GM21515 (cell line): ENCODE data around the gene AIFM1.
A peak's percentile ranks its signal among the peaks of the same experiment; 100 is the strongest.

Experiments used
- ATAC-seq: cut with Tn5 transposase; IDR thresholded peaks from one replicate; pipeline ENCODE4 v1.9.1; 2021; ENCODE audit not compliant: unreplicated experiment

AIFM1 gene

DNA sequence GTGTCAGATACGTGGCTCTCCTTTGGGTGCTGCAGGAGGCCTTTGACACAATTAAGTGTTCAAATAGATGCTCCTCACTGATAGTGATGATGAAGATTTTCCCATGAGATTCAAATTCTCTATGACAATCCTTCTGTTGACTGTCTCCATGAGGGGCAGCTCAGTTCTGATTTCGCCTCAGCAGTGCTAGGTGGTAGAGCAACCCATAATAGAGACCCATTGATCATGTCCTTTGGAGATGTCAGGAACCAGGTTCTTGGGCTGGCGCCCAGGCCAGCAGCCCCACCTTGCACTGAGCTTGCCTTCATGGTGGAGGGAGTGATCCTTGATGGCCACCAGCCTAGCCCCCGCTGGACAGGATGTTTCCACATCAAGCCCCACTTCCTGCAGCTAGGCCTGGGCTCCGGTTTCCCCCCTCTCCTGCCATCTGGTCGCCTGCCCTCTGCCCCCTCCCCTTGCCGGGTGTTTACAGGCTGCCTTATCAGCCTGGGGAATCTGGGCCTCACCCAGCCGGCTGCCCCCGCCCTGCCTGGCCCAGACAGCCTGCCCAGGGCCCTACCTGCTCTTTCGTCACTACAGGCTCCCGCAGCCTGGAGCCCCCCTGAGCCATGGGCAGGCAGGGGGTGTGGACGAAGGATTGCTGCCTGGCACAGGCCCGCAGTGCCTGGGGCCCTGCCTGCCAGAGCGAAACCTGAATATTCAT, 68.0 kb downstream of the AIFM1 start:
- ATAC-seq: no peak

GRCh38 chrX:130095249-130096030, 70.2 kb downstream of the AIFM1 start:
- no peak for ATAC-seq

DNA sequence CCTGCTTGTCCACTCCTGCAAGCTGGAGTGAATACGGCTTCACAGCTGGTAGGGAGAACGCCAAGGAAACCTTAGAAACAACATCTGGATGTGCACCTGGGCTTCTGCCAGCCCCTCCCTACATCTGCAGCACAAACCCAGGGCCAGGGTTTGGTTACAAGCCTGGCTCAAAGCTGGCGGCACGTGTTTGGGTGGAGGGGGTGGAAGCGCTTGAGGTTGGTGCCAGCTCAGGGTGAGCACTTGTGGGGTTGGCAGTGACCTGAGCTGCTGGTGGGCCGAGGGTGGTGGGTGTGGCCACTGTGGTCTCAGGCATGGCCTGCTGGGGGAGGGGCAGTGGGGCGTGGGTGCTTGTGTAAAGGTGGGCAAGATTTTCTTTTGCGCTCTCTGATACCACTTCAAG, 70.9 kb downstream of the AIFM1 start:
- ATAC-seq: no peak

GRCh38 chrX:130093271-130093670, 72.4 kb downstream of the AIFM1 start:
- ATAC-seq: no peak

DNA sequence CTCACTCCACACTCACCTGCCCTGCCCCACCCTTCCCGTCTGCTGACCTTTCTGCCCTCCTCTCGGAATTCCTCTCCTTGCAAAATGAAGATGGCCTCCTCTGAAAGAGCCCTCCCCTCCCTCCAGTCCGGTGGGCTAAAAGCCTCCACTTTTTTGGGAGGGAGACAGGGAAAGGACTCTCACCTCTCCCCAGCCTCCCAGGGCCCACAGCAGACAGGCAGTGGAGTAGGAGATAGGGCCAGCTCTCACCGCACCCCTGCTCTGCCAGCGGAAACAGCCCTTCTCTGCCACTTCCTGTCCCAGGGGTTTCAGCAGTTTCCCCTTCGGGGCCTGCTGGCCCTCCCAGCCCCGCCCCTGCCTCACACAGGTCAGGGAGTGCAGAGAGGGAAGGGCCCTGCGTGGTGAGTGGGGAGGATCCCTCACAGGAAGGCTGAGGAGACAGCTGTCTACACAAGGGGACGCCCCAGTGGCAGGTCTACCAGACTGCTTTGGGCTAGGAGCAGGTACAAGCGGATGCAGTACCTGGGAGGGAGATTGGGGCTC, 73.6 kb downstream of the AIFM1 start:
- peak; percentile 99 for ATAC-seq

DNA sequence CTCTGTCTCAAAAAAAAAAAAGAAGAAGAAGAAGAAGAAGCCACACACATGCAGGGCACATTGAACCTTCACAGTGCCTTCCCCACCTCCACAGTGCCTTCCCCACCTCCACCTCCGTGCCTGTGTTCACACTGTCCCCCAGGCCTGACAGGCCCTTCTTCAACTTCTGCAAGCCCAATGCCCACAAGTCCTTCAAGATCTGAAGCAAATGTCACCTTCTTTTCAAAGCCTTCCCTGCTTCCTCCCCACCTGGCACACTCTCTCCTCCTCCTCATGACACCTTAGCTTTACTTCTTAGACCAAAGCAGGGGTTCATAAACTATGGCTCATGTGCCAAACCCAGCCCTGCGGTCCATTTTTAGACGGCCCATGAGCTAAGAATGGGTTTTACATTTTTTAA, 75.3 kb downstream of the AIFM1 start:
- ATAC-seq: no peak

GRCh38 chrX:130086447-130087206, 79.0 kb downstream of the AIFM1 start:
- ATAC-seq: peak; percentile 43

- ATAC-seq: no peak
Observed at GRCh38 chrX:130085551-130086446, 79.8 kb downstream of the AIFM1 start.

GRCh38 chrX:130084631-130085237, 80.9 kb downstream of the AIFM1 start:
- ATAC-seq: peak; percentile 36

GRCh38 chrX:130083656-130084382, 81.8 kb downstream of the AIFM1 start:
- ATAC-seq: peak; percentile 28

DNA sequence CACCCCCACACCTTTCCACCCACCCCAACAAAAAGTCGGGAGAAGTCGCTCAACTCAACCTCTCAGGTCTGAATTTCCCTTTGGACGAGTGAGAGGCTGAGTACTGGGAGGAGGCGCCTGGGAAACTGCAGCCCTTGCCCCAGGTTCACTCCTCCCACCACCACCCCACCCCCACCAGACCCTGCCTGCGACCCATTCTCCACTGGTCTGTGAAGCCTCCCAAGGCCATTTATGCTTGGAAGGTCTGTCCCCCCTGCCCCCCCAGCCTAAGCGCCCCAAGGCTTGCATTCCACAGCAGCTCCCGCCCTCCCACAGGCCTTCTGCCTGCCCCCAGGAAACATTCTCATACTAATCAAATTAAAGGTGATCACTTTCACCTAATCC, 82.5 kb downstream of the AIFM1 start:
- ATAC-seq: no peak

GRCh38 chrX:130082244-130083106, 83.2 kb downstream of the AIFM1 start:
- peak; percentile 51 for ATAC-seq

- ATAC-seq: no peak
Observed at GRCh38 chrX:130081421-130082045, 84.1 kb downstream of the AIFM1 start.

DNA sequence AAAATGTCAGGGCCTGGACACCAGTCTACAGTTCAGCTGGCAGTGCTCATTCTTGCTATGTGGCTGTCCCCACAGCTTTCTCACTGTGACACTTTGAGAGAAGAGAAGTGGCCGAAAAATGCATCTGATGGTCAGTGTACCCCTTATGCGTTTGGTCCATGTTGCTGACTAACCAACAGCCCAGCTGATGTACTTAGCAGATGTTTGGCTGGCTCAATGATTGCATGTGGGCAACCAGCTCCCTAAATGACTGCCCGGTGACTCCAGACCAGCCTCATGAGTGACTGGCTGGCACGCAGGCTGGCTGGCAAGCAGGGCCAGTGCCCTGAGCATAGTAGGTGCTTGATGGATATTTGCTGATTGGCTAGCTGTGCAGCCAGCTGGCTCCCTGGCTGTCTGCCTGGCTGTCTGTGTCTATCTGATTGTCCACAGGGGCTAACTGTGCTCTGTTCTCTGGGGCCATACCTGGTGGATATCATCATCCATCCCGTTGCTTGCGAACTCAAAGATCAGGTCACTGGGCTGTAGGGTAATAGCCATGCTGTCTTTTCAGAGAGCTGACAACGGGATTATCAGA, 84.8 kb downstream of the AIFM1 start:
- ATAC-seq: no peak

DNA sequence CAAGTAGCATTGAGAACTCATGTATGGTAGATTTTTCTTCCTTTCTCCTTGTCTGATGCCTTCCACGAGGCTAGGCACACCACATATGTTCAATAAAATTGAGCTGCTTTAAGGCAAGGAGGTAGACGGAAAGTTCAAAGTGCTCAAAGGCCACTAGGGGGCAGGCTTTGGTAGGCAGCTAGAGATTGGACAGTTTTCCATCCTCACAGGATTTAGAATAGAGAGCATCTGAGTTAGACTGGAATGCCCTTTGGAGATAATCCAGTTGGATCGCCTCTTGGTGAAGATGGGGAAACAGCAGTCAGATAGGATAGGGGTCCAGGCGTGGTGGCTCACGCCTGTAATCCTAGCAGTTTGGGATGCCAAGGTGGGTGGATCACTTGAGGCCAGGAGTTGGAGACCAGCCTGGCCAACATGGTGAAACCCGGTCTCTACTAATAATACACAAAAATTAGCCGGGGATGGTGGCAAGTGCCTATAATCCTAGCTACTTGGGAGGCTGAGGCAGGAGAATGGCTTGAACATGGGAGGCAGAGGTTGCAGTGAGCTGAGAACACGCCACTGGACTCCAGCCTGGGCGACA, 85.7 kb downstream of the AIFM1 start:
- ATAC-seq: no peak
